ENCODE results near the gene SORCS2. TPM values are rescaled to one million over a fixed set of nuclear protein-coding genes. Genes with fewer than 3 reads are reported as not detected.

Gene SORCS2
- total and polyA plus RNA-seq, 2 of the 8 experiments (the other 6 are each of a cell fraction or from before 2014, with no cell fraction given): 0.36 to 1.8 TPM

DNA sequence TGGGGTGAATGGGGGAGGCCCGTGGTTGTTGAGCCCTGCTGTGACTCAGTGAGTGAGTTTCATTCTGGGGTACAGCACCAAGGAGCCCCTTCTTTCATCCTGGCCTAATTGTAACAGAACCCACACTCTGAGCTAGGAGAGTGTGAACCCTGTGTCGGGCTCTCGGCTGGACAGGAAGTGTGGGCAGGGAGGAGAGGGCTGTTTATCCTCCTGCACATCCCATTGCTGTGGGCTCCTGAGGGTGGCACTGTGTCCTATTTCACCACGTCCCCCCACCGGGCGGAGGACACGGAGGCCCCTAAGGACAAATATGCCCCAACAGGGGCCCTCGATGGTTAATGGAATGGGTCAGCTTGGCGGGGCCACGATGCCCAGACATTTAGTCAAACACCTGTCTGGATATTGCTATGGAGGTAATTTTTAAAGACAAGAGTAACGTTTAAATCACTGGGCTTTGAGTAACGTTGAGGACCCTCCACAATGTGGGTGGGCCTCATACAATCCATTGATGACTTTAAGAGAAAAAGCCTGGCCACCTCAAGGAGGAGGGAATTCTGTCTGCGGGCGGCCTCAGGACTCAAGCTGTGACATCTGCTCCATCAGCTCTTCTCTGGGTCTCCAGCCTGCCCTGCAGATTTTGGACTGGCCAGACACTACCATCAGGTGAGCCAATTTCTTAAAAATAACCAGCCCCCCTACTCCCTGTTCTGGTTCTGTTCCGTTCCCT lies 46.1 kb upstream of the SORCS2 start (continued):
- TF ChIP-seq JUN (IDR thresholded peaks at IDR 0.05; ENCODE audit: low read depth, low read length): no peak
